Caki2 (cell line): ENCODE measurements around the gene HBS1L. TPM values are rescaled to one million over a fixed set of nuclear protein-coding genes. Genes with fewer than 3 reads are reported as not detected.

Source experiments
- DNase-seq: peaks from one replicate; pipeline ENCODE4 v3.0.0-alpha.2; 2015; ENCODE audit warnings: low read depth
- in situ Hi-C: cut with HindIII; loops from 2 replicates; pipeline ENCODE4 v1.10.0; 2016; ENCODE audit warnings: low sequenced_read_pairs, low pct_unique_long_range_greater_than_20kb, mixed read lengths
- total RNA-seq: library from RNA; depleted of rRNA; stranded (reverse); fragments of >200 nt; shearing (Covaris generic); gene quantifications from 2 replicates; pipeline ENCODE4 v1.2.3, GENCODE V29; 2014; ENCODE audit warnings: low replicate concordance; rRNA removed

Gene HBS1L
- total RNA-seq, 1 experiment from 2014 or later, result 46.4 TPM

DNA sequence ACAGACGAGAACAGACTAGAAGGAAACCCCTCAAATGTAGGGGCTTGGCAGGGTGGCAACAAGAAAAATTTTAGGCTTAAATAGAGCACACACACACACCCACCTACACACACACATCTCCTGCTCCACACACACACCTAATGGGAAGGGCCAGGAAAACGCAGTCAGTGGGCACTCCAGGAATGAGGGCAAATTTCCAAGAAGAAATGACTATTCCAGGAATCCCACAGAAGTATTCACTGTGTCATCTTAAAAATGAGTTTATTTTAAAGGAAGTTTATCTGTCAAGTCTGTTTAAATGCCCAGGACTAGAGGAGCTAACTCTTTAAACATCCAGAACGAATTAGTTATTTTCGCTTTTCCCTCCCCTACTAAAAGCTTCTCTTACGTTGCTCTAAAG, 117.7 kb downstream of the HBS1L start:
- in situ Hi-C loops, result no loop called here
- DNase-seq, result peak; percentile 64

DNA sequence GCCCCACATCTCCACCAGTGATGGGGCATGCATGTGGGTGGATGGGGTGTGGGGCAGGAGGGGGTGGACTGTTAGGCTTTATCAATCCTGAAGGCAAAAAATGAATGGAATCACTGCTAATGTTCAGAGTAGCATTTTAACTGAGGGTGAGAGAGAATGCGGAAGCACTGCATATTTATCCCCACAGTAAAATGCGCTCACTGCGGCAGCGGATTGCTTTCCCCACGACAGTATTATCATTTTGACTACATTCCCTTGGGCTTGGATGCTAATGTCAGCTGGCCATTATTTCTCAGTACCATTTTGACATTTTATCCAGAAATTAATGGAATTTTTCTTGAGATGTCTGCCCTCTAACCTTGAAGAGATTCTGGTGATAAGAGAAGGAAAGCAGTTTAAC, 118.1 kb downstream of the HBS1L start:
- no peak for DNase-seq
- in situ Hi-C loops, result no loop called here

DNA sequence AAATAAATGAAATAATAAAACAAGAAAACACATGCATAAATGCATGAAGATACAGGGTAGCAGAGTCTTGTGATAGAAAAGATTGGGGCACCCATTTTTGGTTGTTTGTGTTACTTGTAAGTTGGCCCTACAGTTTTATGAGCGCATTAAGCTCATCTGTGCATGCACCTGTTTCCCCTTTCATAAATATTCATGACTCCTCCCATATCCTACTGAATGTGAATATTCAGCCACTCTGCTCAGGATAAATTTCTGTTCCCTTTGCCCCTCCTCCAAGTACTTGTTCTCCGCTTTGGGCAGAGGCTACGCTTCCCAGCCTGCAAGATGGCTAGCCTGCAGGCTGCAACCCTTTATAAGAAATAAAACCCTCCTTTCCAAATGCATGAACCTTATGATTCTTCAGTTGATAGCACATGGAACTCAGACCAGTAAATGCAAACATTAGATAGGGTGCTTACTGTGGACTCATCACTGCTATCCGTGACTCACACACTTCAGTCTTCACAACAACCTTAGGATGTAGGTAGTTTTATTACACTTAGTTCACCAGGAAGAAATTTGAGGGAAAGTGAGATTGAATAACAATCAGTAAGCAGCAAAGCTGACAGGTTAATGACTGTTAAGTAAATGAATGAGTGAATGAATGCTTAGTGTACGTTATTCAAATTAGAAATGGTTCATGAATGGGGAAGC, 119.7 kb downstream of the HBS1L start:
- in situ Hi-C loops, result no loop called here
- peak; percentile 79 for DNase-seq

DNA sequence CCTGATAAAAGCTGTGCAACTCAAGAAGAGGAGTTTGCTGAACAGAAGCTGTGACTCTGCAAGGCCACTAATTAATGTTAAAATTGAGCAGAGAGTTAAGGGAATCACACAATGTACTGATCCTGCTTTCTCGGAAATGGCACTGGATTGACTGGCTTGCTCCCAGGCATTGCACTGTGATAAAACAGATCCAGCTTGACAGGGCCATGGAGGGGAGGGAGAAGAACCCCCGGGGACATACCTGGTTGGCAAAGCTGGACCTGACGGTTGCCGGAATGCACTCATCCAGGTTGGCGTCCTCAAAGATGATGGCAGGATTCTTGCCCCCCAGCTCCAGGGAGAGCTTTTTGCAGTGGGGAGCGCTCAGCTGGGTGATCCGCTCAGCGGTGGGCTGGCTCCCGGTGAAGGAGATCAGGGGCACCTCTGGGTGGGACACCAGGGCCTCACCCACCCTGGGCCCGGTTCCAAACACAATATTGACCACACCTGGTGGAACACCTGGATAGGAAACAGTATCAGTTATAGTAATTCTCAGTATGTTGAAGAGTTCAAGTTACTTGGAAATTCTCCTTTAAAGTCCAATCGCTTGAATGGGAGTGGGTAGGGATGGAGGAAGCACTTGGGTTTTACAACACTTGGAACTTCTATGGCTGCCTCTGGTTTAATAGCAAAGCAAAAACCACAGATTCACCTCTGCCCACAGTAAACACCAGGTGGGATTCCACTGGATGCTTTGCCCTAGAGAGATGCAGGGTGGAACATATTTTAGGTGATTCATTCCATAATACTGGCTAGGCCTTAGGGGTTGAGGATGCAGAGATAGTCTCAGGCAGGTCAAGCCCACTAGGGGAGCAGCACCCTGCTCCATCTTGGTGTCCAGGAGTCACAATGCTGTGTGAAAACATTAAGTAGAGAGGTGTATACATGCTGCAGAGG, 121.8 kb downstream of the HBS1L start:
- in situ Hi-C loops, result no loop called here

DNA sequence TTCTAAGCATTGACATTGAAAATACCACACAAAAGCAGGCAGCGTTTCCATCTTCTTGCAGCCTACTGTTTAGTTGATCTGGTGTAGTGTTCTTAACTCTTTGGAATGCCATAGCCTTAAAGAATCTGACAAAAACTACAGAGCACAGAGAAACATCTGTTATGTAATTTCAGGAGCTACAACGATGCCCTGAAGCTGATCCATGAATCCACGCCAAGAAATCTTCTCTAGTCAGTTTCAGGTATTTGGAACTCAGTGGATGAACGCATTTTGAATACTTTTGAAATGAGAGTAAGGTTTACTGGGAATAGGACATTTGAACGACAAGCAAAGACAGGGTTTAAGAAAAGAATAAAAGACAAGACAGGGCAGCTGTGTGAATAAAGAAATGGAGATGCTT, 122.5 kb downstream of the HBS1L start:
- no peak for DNase-seq
- in situ Hi-C loops, result no loop called here

More for the DNA sequence above, 121.8 kb downstream of the HBS1L start:
- no peak for DNase-seq

DNA sequence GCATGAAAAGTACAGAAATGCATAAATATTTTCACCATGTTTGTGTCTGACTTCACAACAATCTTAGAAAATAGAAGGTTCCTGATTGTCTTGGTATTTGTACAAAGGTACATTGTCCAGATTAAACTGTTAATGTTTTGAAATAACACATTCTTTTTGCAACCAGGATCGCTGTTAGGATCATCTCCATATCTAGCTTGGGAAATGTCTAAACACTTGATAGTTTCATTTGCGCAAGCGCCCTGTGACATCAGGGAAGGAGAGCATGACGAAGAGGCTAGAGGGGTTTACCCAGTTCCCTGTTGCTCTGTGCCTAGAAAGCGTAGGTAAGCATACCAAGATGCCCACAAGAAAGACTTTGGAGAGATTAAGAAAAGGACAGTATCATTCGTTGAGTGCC, 124.2 kb downstream of the HBS1L start:
- in situ Hi-C loops, result no loop called here
- no peak for DNase-seq

DNA sequence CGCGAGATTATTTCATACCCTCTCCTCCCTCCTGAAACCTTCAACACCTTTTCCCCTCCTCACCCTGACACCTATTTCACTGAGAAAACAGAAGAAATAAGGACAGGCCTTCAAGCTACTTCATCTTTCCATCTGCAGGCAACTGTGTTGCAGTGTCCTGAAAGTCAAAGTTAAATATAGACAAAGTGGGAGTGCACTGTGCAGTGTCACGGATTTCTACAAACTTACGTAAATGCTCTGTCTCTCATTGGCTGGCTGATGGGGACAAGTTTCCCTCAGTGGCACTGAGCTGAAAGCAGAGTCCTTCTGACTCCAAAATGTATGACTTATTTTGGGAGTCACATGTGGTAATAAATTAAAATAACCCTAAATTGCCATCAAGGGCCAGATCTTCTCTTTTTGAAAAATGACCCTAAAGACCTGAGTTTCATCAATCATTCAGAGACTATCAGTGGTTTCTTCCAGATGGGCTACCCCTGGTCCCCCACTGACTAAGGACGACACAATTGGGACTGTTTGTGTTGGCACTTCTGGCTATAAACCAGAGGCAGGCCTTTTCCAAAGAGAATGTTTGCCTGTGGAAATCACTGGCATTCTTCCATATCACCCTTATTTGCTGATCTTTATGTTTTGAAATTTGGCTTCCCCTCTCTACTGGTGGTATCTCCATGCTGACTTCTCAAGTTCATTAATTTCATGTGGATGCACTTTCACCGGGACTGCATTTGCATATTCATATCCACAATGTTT, 126.3 kb downstream of the HBS1L start:
- in situ Hi-C loops, result no loop called here
- no peak for DNase-seq

DNA sequence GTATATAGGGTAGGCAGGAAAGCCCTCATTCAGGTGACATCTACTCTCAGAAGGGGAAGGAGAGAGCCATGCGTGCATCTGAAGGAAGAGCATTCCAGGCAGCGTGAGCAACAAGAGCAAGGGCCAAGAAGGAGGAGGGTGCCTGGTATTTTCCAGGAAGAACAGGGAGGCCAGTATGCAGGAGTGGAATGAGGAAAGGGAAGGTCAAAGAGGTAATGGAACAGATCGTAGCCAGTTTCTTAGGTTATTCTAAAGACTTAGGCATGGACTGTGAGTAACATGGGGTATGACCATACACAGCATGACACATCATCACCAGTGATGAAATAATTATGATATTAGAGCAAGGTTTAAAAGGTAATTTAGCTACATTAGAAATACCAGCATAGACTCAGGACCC, 128.8 kb downstream of the HBS1L start:
- no peak for DNase-seq
- in situ Hi-C loops, result no loop called here

DNA sequence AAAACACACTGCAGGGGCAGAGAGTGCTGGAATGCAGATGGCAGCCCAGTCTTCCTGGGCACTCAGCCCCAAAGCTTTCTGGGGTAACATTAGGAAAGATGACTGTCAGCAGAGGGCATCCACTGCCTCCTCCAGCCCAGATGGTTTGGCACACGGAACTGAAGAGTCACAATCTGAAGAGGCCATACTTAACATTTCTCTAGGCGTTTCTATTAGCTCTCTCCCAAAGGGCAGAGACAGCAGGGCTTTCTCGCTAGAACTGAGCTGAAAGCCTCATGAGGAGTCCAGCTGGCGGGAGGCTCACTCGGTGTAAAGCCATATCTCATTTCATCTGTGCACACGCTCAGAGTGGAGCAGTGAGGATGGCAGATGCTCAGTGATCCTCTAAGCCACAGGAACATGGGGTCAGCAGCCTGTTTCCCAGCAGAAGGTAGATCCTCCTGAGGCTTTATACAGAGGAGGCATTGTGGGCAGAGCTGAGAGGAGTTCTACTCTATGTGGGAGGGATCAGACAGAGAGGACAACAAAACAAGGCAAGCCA, 132.8 kb downstream of the HBS1L start:
- in situ Hi-C loops, result no loop called here
- DNase-seq, result no peak

DNA sequence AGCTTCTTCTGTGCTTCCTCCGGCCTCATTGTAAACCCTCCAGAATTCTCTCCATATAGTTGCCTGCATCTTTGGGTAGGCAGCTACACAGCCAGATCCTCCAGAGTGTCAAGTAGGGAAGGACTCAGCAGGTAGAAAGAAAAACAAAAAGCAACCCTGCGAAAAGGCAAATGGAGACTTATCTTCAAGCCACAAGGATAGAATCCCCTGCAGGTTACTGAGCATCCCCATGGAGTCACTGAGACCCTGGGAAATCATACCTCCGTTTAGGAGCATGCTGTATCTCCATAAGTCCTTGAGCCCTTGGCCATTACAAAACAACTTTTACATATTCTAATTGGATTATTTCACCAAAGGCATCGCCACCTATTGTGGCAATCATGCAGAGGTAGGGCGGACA, 133.3 kb downstream of the HBS1L start:
- in situ Hi-C loops, result no loop called here
- DNase-seq, result no peak

DNA sequence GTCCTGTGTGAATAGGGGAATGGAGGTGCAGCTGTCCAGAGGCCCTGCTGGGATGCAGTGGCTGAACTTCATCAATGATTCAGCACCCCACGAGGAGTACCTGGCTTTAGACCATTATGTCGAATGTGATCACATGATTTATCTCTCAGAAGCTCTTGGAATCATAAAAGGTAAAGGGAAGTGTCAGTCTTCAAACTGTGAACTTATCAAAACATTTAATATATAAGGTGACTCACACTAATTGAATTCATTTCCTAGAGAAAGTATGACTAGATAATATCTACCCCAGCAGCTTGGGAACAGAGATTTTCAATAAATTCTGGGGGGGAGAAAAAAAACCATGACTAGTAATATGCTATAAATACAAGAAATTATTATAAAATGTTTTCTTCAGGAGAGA, 134.2 kb downstream of the HBS1L start:
- no peak for DNase-seq
- in situ Hi-C loops, result no loop called here

DNA sequence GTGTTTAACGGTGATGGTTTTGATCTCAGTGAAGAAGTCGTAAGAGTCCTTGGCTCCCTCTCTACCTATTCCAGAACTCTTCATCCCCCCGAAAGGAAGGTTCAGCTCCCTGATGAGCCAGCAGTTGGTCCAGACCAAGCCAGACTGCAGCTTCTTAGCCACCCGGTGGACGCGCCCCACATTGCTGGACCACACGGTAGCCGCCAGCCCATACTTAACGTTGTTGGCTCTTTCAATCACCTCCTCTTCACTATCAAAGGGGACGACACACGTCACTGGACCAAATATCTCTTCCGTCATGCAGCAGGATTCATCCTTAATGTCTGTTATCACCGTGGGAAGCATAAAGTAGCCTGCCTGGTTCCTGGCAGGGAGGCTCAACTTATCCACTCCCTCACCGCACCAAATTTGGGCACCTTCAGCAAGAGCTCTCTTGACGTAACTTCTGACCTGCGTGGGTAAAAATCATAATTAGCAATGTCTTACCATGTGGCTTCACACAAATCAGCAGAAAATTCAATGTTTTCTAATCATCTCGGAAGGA, 136.1 kb downstream of the HBS1L start:
- DNase-seq, result no peak
- in situ Hi-C loops, result no loop called here

DNA sequence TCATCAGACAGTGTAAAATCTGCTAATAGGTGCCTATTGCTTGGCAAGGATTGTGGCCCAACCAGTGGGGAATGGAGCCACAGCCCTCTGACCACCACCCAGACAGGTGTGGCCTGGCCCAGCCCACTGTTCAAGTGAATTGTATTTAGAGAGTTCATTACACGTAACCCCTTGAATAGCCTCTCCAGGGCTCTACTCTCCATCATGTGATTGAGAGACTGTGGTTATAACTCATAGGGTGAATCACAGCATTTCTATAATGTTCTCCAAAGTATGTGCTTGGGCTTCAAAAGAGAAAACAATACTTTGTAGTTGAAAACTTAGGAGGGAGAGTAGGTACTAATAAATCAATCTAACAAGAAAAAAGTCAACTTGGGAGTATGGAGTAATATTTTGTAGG, 143.1 kb downstream of the HBS1L start:
- peak; percentile 55 for DNase-seq
- in situ Hi-C loops, result no loop called here

DNA sequence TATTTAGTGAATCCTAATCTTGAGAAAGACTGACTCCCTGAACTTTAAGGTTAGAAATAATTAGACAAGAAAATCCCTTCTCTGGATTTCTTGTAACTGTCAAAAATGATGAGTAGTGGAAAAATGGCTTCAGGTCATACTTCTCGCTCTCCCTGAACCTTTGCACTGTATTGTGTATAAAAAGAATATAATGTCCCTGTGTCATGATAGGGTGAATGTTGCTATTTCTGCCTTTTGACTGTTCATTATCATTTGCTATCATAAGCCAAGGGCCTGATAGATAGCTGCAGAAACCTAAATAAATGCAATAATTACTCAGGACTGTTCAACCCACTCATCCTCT, 144.1 kb downstream of the HBS1L start:
- peak; percentile 41 for DNase-seq
- in situ Hi-C loops, result no loop called here

Other genes starting within 250 kb of the HBS1L start
- gene ALDH8A1, start 104.7 kb downstream of the HBS1L start, total RNA-seq, result 0.20 TPM in 1 of 2 replicates, not detected in the other
- 0.95 TPM in 1 of 2 replicates, not detected in the other for gene MYB, start 126.5 kb upstream of the HBS1L start, total RNA-seq